HG03558 (cell line): ENCODE data around the gene CAMSAP1.

Experiments
- ATAC-seq: cut with Tn5 transposase; IDR thresholded peaks from one replicate; pipeline ENCODE4 v1.9.1; 2021; ENCODE audit warnings: moderate number of reproducible peaks; ENCODE audit not compliant: unreplicated experiment; ENCODE audit errors: extremely low read depth

CAMSAP1 gene

GRCh38 chr9:135785013-135785575 lies 122.3 kb downstream of the CAMSAP1 start:
- no peak for ATAC-seq

GRCh38 chr9:135783540-135784245 lies 123.7 kb downstream of the CAMSAP1 start:
- no peak for ATAC-seq

- ATAC-seq: no peak
Measured at GRCh38 chr9:135782946-135783345, 124.4 kb downstream of the CAMSAP1 start.

GRCh38 chr9:135780626-135781025 lies 126.7 kb downstream of the CAMSAP1 start:
- no peak for ATAC-seq

- ATAC-seq: no peak
Measured at GRCh38 chr9:135780086-135780485, 127.3 kb downstream of the CAMSAP1 start.

- no peak for ATAC-seq
Measured at GRCh38 chr9:135779571-135779970, 127.8 kb downstream of the CAMSAP1 start.

GRCh38 chr9:135778421-135778820 lies 128.9 kb downstream of the CAMSAP1 start:
- no peak for ATAC-seq

GRCh38 chr9:135777623-135778177 lies 129.6 kb downstream of the CAMSAP1 start:
- ATAC-seq: no peak

- ATAC-seq: no peak
Measured at GRCh38 chr9:135776893-135777622, 130.3 kb downstream of the CAMSAP1 start.

- no peak for ATAC-seq
Measured at GRCh38 chr9:135775911-135776310, 131.4 kb downstream of the CAMSAP1 start.

GRCh38 chr9:135774794-135775525 lies 132.4 kb downstream of the CAMSAP1 start:
- ATAC-seq: no peak

GRCh38 chr9:135774239-135774747 lies 133.1 kb downstream of the CAMSAP1 start:
- no peak for ATAC-seq

GRCh38 chr9:135773530-135774238 lies 133.7 kb downstream of the CAMSAP1 start:
- no peak for ATAC-seq

- no peak for ATAC-seq
Measured at GRCh38 chr9:135772702-135773493, 134.4 kb downstream of the CAMSAP1 start.

- ATAC-seq: no peak
Measured at GRCh38 chr9:135772056-135772646, 135.2 kb downstream of the CAMSAP1 start.

GRCh38 chr9:135771401-135772051 lies 135.8 kb downstream of the CAMSAP1 start:
- no peak for ATAC-seq

GRCh38 chr9:135770771-135771170 lies 136.6 kb downstream of the CAMSAP1 start:
- no peak for ATAC-seq

GRCh38 chr9:135770203-135770535 lies 137.2 kb downstream of the CAMSAP1 start:
- ATAC-seq: no peak
